ENCODE results near the gene SRSF6.

Gene SRSF6

GRCh38 chr20:43433250-43433854 is 24.3 kb upstream of the SRSF6 start:
- no peak overlapping the region for H3K4me3 ChIP-seq (ENCODE audit: low read depth, low read length)
- no peak for TF ChIP-seq POLR2A (IDR thresholded peaks at IDR 0.05; ENCODE audit: extremely low read depth, insufficient read length)
- no peak for TF ChIP-seq MYC (IDR thresholded peaks at IDR 0.05; ENCODE audit: low read depth, low read length)
- TF ChIP-seq MAX (IDR thresholded peaks at IDR 0.05; ENCODE audit: low read depth, low read length): no peak
- no peak for TF ChIP-seq CTCF (IDR thresholded peaks at IDR 0.05; ENCODE audit: low read depth, low read length)
- DNase-seq (ENCODE audit: low read depth): no peak

- TF ChIP-seq MAX (IDR thresholded peaks at IDR 0.05; ENCODE audit: low read depth, low read length): no peak
- no peak for TF ChIP-seq MYC (IDR thresholded peaks at IDR 0.05; ENCODE audit: low read depth, low read length)
- no peak for TF ChIP-seq POLR2A (IDR thresholded peaks at IDR 0.05; ENCODE audit: extremely low read depth, insufficient read length)
- TF ChIP-seq CTCF (IDR thresholded peaks at IDR 0.05; ENCODE audit: low read depth, low read length): no peak
- DNase-seq (ENCODE audit: low read depth): no peak
- H3K4me3 ChIP-seq (ENCODE audit: low read depth, low read length): no peak overlapping the region
Measured at GRCh38 chr20:43434565-43434964, 23.1 kb upstream of the SRSF6 start.

- TF ChIP-seq MAX (IDR thresholded peaks at IDR 0.05; ENCODE audit: low read depth, low read length) (no peak), MYC (IDR thresholded peaks at IDR 0.05; ENCODE audit: low read depth, low read length) (no peak), POLR2A (IDR thresholded peaks at IDR 0.05; ENCODE audit: extremely low read depth, insufficient read length) (no peak), CTCF (IDR thresholded peaks at IDR 0.05; ENCODE audit: low read depth, low read length) (no peak)
- no peak overlapping the region for H3K4me3 ChIP-seq (ENCODE audit: low read depth, low read length)
- no peak for DNase-seq (ENCODE audit: low read depth)
Measured at GRCh38 chr20:43438578-43439316, 18.9 kb upstream of the SRSF6 start.

- no peak overlapping the region for H3K4me3 ChIP-seq (ENCODE audit: low read depth, low read length)
- TF ChIP-seq MAX (IDR thresholded peaks at IDR 0.05; ENCODE audit: low read depth, low read length): no peak
- no peak for TF ChIP-seq MYC (IDR thresholded peaks at IDR 0.05; ENCODE audit: low read depth, low read length)
- no peak for TF ChIP-seq CTCF (IDR thresholded peaks at IDR 0.05; ENCODE audit: low read depth, low read length)
- TF ChIP-seq POLR2A (IDR thresholded peaks at IDR 0.05; ENCODE audit: extremely low read depth, insufficient read length): no peak
- no peak for DNase-seq (ENCODE audit: low read depth)
Measured at GRCh38 chr20:43440531-43440930, 17.2 kb upstream of the SRSF6 start.

- no peak for DNase-seq (ENCODE audit: low read depth)
- TF ChIP-seq MAX (IDR thresholded peaks at IDR 0.05; ENCODE audit: low read depth, low read length) (no peak), MYC (IDR thresholded peaks at IDR 0.05; ENCODE audit: low read depth, low read length) (no peak), POLR2A (IDR thresholded peaks at IDR 0.05; ENCODE audit: extremely low read depth, insufficient read length) (no peak), CTCF (IDR thresholded peaks at IDR 0.05; ENCODE audit: low read depth, low read length) (no peak)
- no peak overlapping the region for H3K4me3 ChIP-seq (ENCODE audit: low read depth, low read length)
Measured at GRCh38 chr20:43442282-43442880, 15.3 kb upstream of the SRSF6 start.

Data from NB4 (cell line).